Stimulated activated naive B cell treated with anti-CD40 and anti-IgM and Interleukin-4, amounts not matched to agents 10 μg/mL and 1 μg/mL and 100 μg/mL, for 72 hours (primary cell): ENCODE measurements around the gene TRAPPC6A.
A peak's percentile ranks its signal among the peaks of the same experiment; 100 is the strongest.

Experiments
- ATAC-seq, 2 donors: fragments of 150-1000 bp; cut with Tn5 transposase; replicated peaks; 2 replicates each; pipeline ENCODE4 v1.10.0; 2021; ENCODE audit warnings: moderate library complexity in 1 of 2
- DNase-seq: peaks from one replicate; pipeline ENCODE4 v3.0.0; 2021
- H3K27ac Mint-ChIP-seq: one replicate; pipeline ENCODE4 v1.8.0; 2022; ENCODE audit warnings: mild to moderate bottlenecking, mixed read lengths
- H3K27me3 Mint-ChIP-seq, 2 donors: one replicate each; pipeline ENCODE4 v1.8.0; 2022; ENCODE audit warnings: mixed read lengths in 2 of 2
- H3K36me3 Mint-ChIP-seq, 2 donors: one replicate each; pipeline ENCODE4 v1.8.0; 2022; ENCODE audit warnings: mixed read lengths in 2 of 2, mild to moderate bottlenecking in 1 of 2
- H3K4me1 Mint-ChIP-seq, 2 donors: one replicate each; pipeline ENCODE4 v1.8.0; 2022; ENCODE audit warnings: mixed read lengths in 2 of 2, mild to moderate bottlenecking in 1 of 2
- H3K4me3 Mint-ChIP-seq, 2 donors: one replicate each; pipeline ENCODE4 v1.8.0; 2022; ENCODE audit warnings: mild to moderate bottlenecking in 2 of 2, mixed read lengths in 2 of 2, moderate library complexity in 1 of 2
- H3K9me3 Mint-ChIP-seq, 2 donors: one replicate each; pipeline ENCODE4 v1.8.0; 2022; ENCODE audit warnings: mixed read lengths in 2 of 2, mild to moderate bottlenecking in 1 of 2

TRAPPC6A gene

GRCh38 chr19:45115809-45116615, 62.0 kb downstream of the TRAPPC6A start:
- Mint-ChIP-seq H3K27ac (peak overlapping the region; percentile 20), H3K36me3 (peaks cover 0 to 7% of the 10 kb centered on the region in 2 donors), H3K4me1 (peaks cover 50 to 86% of the 10 kb centered on the region in 2 donors), H3K27me3 (no peaks in the 10 kb centered on the region), H3K9me3 (no peaks in the 10 kb centered on the region), H3K4me3 (no peak overlapping the region)
- ATAC-seq: no peak
- no peak for DNase-seq

GRCh38 chr19:45114116-45114515, 63.9 kb downstream of the TRAPPC6A start:
- H3K27me3 Mint-ChIP-seq: no peaks in the 10 kb centered on the region
- peaks cover 51 to 90% of the 10 kb centered on the region in 2 donors for H3K4me1 Mint-ChIP-seq
- no peak for ATAC-seq
- H3K4me3 Mint-ChIP-seq: peak overlapping the region in 1 of 2 donors; percentile 22
- peaks cover 1 to 6% of the 10 kb centered on the region in 2 donors for H3K36me3 Mint-ChIP-seq
- H3K27ac Mint-ChIP-seq: no peak overlapping the region
- H3K9me3 Mint-ChIP-seq: no peaks in the 10 kb centered on the region
- DNase-seq: no peak

- H3K4me1 Mint-ChIP-seq: peaks cover 50 to 87% of the 10 kb centered on the region in 2 donors
- H3K27ac Mint-ChIP-seq: no peak overlapping the region
- no peak for ATAC-seq
- no peaks in the 10 kb centered on the region for H3K27me3 Mint-ChIP-seq
- peak overlapping the region in 1 of 2 donors; percentile 22 for H3K4me3 Mint-ChIP-seq
- no peak for DNase-seq
- H3K36me3 Mint-ChIP-seq: peaks cover 2 to 8% of the 10 kb centered on the region in 2 donors
- H3K9me3 Mint-ChIP-seq: no peaks in the 10 kb centered on the region
Observed at GRCh38 chr19:45113628-45114027, 64.4 kb downstream of the TRAPPC6A start.
